H1 (cell line): Measurements from ENCODE around the gene OR5K3. TPM values are rescaled to one million over a fixed set of nuclear protein-coding genes. Genes with fewer than 3 reads are reported as not detected.

ENCODE experiments used
- TAF1 ChIP-seq: IDR thresholded peaks from 2 replicates; pipeline ENCODE4 v1.6.1; 2011; ENCODE audit warnings: mild to moderate bottlenecking, low read depth, low read length
- USF2 ChIP-seq: IDR thresholded peaks from 2 replicates; pipeline ENCODE4 v1.6.1; 2011; ENCODE audit warnings: low read length, improper control_type of control experiment
- polyA plus RNA-seq, 7 experiments: library from polyadenylated mRNA; depleted of rRNA in 3 of 7; stranded (reverse) in 5 of 7; unstranded in 2 of 7; fragments of >200 nt in 5 of 7; fragments of 200-250 nt in 2 of 7; gene quantifications; 1 replicate in 5 of 7; 2 replicates in 1 of 7; 4 replicates in 1 of 7; pipeline versions ENCODE4 v1.2.1 to v1.2.3, GENCODE V29; 2011 to 2013; ENCODE audit warnings: missing spikeins in 2 of 7, mixed read lengths in 2 of 7
- total RNA-seq: library from RNA; stranded (reverse); fragmentation: NEBNext Ultra II Directional; extraction: Animal tissue kit (Norgen Biotek cat#: 25700); gene quantifications from 2 replicates; pipeline ENCODE4 v1.2.1, GENCODE V29; 2021

Gene OR5K3
- total and polyA plus RNA-seq, 2 of the 8 experiments (the other 6 are each of a cell fraction or from before 2014, with no cell fraction given) = not detected

GRCh38 chr3:98367464-98368246, 22.8 kb upstream of the OR5K3 start (continued):
- TF ChIP-seq USF2 = no peak
- no peak for TF ChIP-seq TAF1
